Measurements from ENCODE around the gene CAV1. TPM values are rescaled to one million over a fixed set of nuclear protein-coding genes. Genes with fewer than 3 reads are reported as not detected.
A peak's percentile ranks its signal among the peaks of the same experiment; 100 is the strongest.

Gene CAV1
- total RNA-seq, 1 donor from 2014 or later: 40.6 TPM

GRCh38 chr7:116505278-116505677, 19.6 kb upstream of the CAV1 start:
- no peak for ATAC-seq

GRCh38 chr7:116505823-116506222, 19.0 kb upstream of the CAV1 start:
- ATAC-seq: no peak

- no peak for ATAC-seq
Observed at GRCh38 chr7:116509982-116510579, 14.8 kb upstream of the CAV1 start.

- no peak for ATAC-seq
Observed at GRCh38 chr7:116510795-116511194, 14.0 kb upstream of the CAV1 start.

GRCh38 chr7:116511552-116512519, 13.0 kb upstream of the CAV1 start:
- peak; percentile 76 for ATAC-seq

- peak; percentile 22 for ATAC-seq
Observed at GRCh38 chr7:116512520-116513188, 12.2 kb upstream of the CAV1 start.

GRCh38 chr7:116515584-116515983, 9.3 kb upstream of the CAV1 start:
- no peak for ATAC-seq

GRCh38 chr7:116516324-116516723, 8.5 kb upstream of the CAV1 start:
- ATAC-seq: no peak

GRCh38 chr7:116517626-116518025, 7.2 kb upstream of the CAV1 start:
- no peak for ATAC-seq

GRCh38 chr7:116518961-116519360, 5.9 kb upstream of the CAV1 start:
- ATAC-seq: no peak

GRCh38 chr7:116521046-116521664, 3.7 kb upstream of the CAV1 start:
- ATAC-seq: no peak

- ATAC-seq: no peak
Observed at GRCh38 chr7:116522247-116522646, 2.6 kb upstream of the CAV1 start.

GRCh38 chr7:116524221-116524608, 621 bp upstream of the CAV1 start:
- no peak for ATAC-seq

- peak; percentile 42 for ATAC-seq
Observed at GRCh38 chr7:116525298-116525912, 569 bp downstream of the CAV1 start.

GRCh38 chr7:116525913-116526861, 1.4 kb downstream of the CAV1 start:
- peak; percentile 88 for ATAC-seq

GRCh38 chr7:116526897-116527296, 2.1 kb downstream of the CAV1 start:
- no peak for ATAC-seq

- no peak for ATAC-seq
Observed at GRCh38 chr7:116527521-116527920, 2.7 kb downstream of the CAV1 start.

- no peak for ATAC-seq
Observed at GRCh38 chr7:116528008-116528789, 3.4 kb downstream of the CAV1 start.

- no peak for ATAC-seq
Observed at GRCh38 chr7:116529250-116529649, 4.4 kb downstream of the CAV1 start.

- no peak for ATAC-seq
Observed at GRCh38 chr7:116530107-116530820, 5.4 kb downstream of the CAV1 start.

Measured in esophagus mucosa (tissue), 1 donor.